ENCODE results near the gene SEMA6A.

SEMA6A gene

GRCh38 chr5:116396476-116397099 lies 178.0 kb downstream of the SEMA6A start:
- no peak for DNase-seq

- peak; percentile 43 for DNase-seq
Measured at GRCh38 chr5:116395631-116396203, 178.9 kb downstream of the SEMA6A start.

- peak; percentile 93 for DNase-seq
Measured at GRCh38 chr5:116395226-116395625, 179.4 kb downstream of the SEMA6A start.

GRCh38 chr5:116394186-116394867 lies 180.3 kb downstream of the SEMA6A start:
- no peak for DNase-seq

All from NCI-H1092 (cell line).